ENCODE results near the gene PARD3. TPM values are rescaled to one million over a fixed set of nuclear protein-coding genes. Genes with fewer than 3 reads are reported as not detected.

Gene PARD3
- polyA plus RNA-seq, 3 donors, result 0.51 TPM; not detected in 2

- no peaks in the 10 kb centered on the region for H3K79me2 ChIP-seq (ENCODE audit: insufficient read depth, low read length)
- 91% methylated on average over 12 of the region's 12 CpGs for WGBS (ENCODE audit: insufficient coverage)
- Mint-ChIP-seq H3K4me1 (peaks cover 8% of the 10 kb centered on the region), H3K4me3 (no peak overlapping the region), H3K27me3 (ENCODE audit: low read depth in 3 of 3) (peaks cover 0 to 2% (median 0%) of the 10 kb centered on the region in 3 donors), H3K36me3 (no peaks in the 10 kb centered on the region), H3K27ac (no peak overlapping the region), H3K9me3 (no peaks in the 10 kb centered on the region)
- no peak for DNase-seq
- no peaks in the 10 kb centered on the region for H3K9me3 ChIP-seq (replicated peaks in 1 of 2; ENCODE audit: control insufficient read depth in 1 of 2, insufficient read depth in 1 of 2, low read length in 2 of 2)
- no peak overlapping the region for H3K9ac ChIP-seq (ENCODE audit: insufficient read depth, low read length, poor library complexity, severe bottlenecking)
- no peaks in the 10 kb centered on the region for H3K27me3 ChIP-seq (ENCODE audit: control insufficient read depth in 2 of 2, insufficient read depth in 2 of 2, low read length in 2 of 2)
- no peak for TF ChIP-seq CTCF (IDR thresholded peaks at IDR 0.05)
- no peaks in the 10 kb centered on the region for H3K36me3 ChIP-seq (replicated peaks in 1 of 2; ENCODE audit: control insufficient read depth in 1 of 2, insufficient read depth in 2 of 2, low read length in 2 of 2)
- H2AFZ ChIP-seq (ENCODE audit: insufficient read depth, low read depth, low read length, poor library complexity, severe bottlenecking), result no peak overlapping the region
- H3K4me1 ChIP-seq (ENCODE audit: control insufficient read depth in 1 of 2, insufficient read depth in 2 of 2, low read length in 2 of 2), result peaks cover 6% of the 10 kb centered on the region in 2 donors
- intact Hi-C loops (cut with micrococcal nuclease), result no loop called here
- H4K20me1 ChIP-seq (ENCODE audit: insufficient read depth, low read length), result no peaks in the 10 kb centered on the region
- no peak overlapping the region for H3K4me2 ChIP-seq (replicated peaks; ENCODE audit: extremely low read depth, low read length, poor library complexity, severe bottlenecking)
- no peak overlapping the region for H3K27ac ChIP-seq (ENCODE audit: low read depth in 1 of 2, low read length in 2 of 2)
- H3K4me3 ChIP-seq (replicated peaks in 1 of 3; ENCODE audit: low read depth in 2 of 3, low read length in 3 of 3), result no peak overlapping the region
Observed at GRCh38 chr10:34641913-34642558, 173.1 kb downstream of the PARD3 start.

- H3K4me1 ChIP-seq (ENCODE audit: control insufficient read depth in 1 of 2, insufficient read depth in 2 of 2, low read length in 2 of 2), result peaks cover 13% of the 10 kb centered on the region in 2 donors
- H3K36me3 Mint-ChIP-seq, result no peaks in the 10 kb centered on the region
- H3K9ac ChIP-seq (ENCODE audit: insufficient read depth, low read length, poor library complexity, severe bottlenecking), result no peak overlapping the region
- H3K27me3 Mint-ChIP-seq (ENCODE audit: low read depth in 3 of 3), result peaks cover 2% of the 10 kb centered on the region in 3 donors
- no peak overlapping the region for H3K27ac Mint-ChIP-seq
- peaks cover 15% of the 10 kb centered on the region for H3K4me1 Mint-ChIP-seq
- DNase-seq, result no peak
- no peaks in the 10 kb centered on the region for H3K79me2 ChIP-seq (ENCODE audit: insufficient read depth, low read length)
- 92% methylated on average over 15 of the region's 18 CpGs for WGBS (ENCODE audit: insufficient coverage)
- intact Hi-C loops (cut with micrococcal nuclease), result no loop called here
- H4K20me1 ChIP-seq (ENCODE audit: insufficient read depth, low read length), result no peaks in the 10 kb centered on the region
- no peaks in the 10 kb centered on the region for H3K36me3 ChIP-seq (replicated peaks in 1 of 2; ENCODE audit: control insufficient read depth in 1 of 2, insufficient read depth in 2 of 2, low read length in 2 of 2)
- no peak overlapping the region for H3K4me2 ChIP-seq (replicated peaks; ENCODE audit: extremely low read depth, low read length, poor library complexity, severe bottlenecking)
- TF ChIP-seq CTCF (IDR thresholded peaks at IDR 0.05), result no peak
- H3K4me3 Mint-ChIP-seq, result no peak overlapping the region
- H3K9me3 ChIP-seq (replicated peaks in 1 of 2; ENCODE audit: control insufficient read depth in 1 of 2, insufficient read depth in 1 of 2, low read length in 2 of 2), result no peaks in the 10 kb centered on the region
- no peak overlapping the region for H3K4me3 ChIP-seq (replicated peaks in 1 of 3; ENCODE audit: low read depth in 2 of 3, low read length in 3 of 3)
- peaks cover 0 to under 1% (median 0%) of the 10 kb centered on the region in 7 donors for H3K9me3 Mint-ChIP-seq
- no peak overlapping the region for H3K27ac ChIP-seq (ENCODE audit: low read depth in 1 of 2, low read length in 2 of 2)
- no peak overlapping the region for H2AFZ ChIP-seq (ENCODE audit: insufficient read depth, low read depth, low read length, poor library complexity, severe bottlenecking)
- H3K27me3 ChIP-seq (ENCODE audit: control insufficient read depth in 2 of 2, insufficient read depth in 2 of 2, low read length in 2 of 2), result no peaks in the 10 kb centered on the region
Observed at GRCh38 chr10:34641147-34641912, 173.8 kb downstream of the PARD3 start.

Data from CD14-positive monocyte (primary cell).